T-helper 2 cell treated with Interferon-gamma antibody and Interleukin-4, amounts not matched to agents 5 μg/mL and 100 μg/mL, for 36 hours (primary cell): ENCODE results near the gene PPP1R1B.

ENCODE experiments used
- DNase-seq: peaks from one replicate; pipeline ENCODE4 v3.0.0; 2021; ENCODE audit warnings: low spot score
- H3K27ac Mint-ChIP-seq: one replicate; pipeline ENCODE4 v1.8.0; 2021; ENCODE audit warnings: mild to moderate bottlenecking, mixed read lengths
- H3K27me3 Mint-ChIP-seq: one replicate; pipeline ENCODE4 v1.8.0; 2021; ENCODE audit warnings: low read depth, mixed read lengths
- H3K36me3 Mint-ChIP-seq: one replicate; pipeline ENCODE4 v1.8.0; 2021; ENCODE audit warnings: low read depth, mixed read lengths
- H3K4me1 Mint-ChIP-seq: one replicate; pipeline ENCODE4 v1.8.0; 2021; ENCODE audit warnings: low read depth, mixed read lengths
- H3K4me3 Mint-ChIP-seq: one replicate; pipeline ENCODE4 v1.8.0; 2022; ENCODE audit warnings: mild to moderate bottlenecking, moderate library complexity, mixed read lengths
- H3K9me3 Mint-ChIP-seq: one replicate; pipeline ENCODE4 v1.8.0; 2021; ENCODE audit warnings: mixed read lengths

The PPP1R1B gene

DNA sequence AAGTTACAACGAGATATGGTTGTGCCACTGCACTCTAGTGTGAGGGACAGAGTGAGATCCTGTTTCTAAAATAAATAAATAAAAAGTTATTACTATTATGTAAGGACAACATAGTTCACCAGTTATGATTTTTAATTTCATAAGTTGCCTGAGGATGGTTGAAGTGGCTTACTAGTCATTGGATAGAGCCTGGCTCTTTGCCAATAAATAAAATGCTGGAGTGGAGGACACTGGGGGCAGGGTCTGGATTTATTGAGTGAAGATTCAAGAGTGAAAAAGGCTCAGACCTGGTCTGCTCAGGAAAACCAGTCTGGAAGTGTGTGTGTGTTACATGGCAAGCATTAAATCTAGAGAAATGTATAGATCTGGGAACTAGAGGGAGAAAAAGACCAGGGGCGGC lies 12.3 kb downstream of the PPP1R1B start:
- Mint-ChIP-seq H3K4me1 (peaks cover 49% of the 10 kb centered on the region), H3K27ac (no peak overlapping the region), H3K27me3 (no peaks in the 10 kb centered on the region), H3K9me3 (no peaks in the 10 kb centered on the region), H3K36me3 (peaks cover 5% of the 10 kb centered on the region), H3K4me3 (no peak overlapping the region)
- DNase-seq, result no peak

DNA sequence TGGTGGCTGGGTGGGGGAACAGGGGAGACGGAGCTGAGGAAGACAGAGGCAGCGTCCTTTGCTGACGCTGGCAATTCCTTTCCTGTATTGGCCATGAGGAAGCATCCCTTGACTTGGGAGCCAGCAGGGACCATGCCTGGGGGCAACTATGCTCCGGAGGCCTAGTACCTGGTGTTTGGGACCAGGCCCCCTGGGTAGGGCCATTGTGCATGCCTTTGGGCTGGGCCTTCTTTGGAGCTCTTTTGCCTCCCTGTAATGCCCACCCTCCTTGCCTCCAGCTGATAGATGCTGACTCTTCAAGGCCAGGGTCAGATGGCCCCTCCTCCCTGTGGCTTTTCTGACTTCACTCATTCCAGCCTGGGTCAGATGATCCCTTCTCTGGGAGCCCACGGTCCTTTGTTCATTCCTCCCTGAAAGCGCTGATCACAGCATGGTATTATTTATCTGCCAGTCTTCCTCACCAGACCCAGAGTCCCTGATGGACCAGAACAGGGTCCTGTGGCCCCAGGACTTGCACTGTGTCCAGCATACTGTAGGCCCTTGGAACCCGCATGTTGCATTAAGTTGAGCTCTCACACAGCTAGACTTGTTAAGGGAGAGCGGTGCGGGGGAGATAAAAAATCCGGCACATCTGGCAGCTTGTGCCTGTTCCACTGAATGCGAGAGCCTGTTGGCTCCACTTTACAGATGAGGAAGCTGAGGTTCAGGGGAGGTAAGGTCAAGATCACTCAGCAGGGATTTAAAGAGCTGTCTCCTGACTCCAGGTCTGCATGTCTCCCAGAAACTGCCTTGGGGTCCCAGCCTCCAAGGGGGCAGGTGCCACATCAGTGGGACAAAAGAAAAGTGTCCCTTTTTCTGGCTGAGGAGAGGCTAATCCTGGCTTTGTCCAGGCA lies 13.1 kb downstream of the PPP1R1B start:
- no peak for DNase-seq
- H3K9me3 Mint-ChIP-seq, result no peaks in the 10 kb centered on the region
- peaks cover 46% of the 10 kb centered on the region for H3K4me1 Mint-ChIP-seq
- peak overlapping the region; percentile 29 for H3K27ac Mint-ChIP-seq
- H3K27me3 Mint-ChIP-seq, result no peaks in the 10 kb centered on the region
- peak overlapping the region; percentile 16 for H3K4me3 Mint-ChIP-seq
- H3K36me3 Mint-ChIP-seq, result peaks cover 5% of the 10 kb centered on the region

DNA sequence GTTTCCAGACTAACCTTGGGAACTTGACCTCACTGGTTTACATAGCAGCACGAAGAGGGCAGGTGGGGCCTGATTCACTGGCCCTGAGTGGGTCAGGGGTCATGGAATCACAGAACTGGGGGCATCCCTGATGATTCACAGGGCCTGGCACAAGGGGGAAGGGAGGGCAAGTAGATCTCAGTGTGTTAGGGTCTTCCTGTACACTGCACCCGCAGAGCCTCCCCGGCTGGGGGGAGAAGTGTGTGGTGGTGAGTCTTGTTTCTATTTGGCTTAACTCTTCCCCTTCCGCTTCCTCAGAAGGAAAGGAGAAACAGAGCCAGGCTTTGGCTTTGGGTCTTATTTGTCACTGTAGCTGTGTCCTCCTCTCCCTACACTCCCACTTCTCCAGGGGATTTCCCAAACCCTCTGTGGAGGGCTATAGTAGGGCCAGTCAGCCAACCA lies 13.9 kb downstream of the PPP1R1B start:
- no peaks in the 10 kb centered on the region for H3K27me3 Mint-ChIP-seq
- no peak overlapping the region for H3K27ac Mint-ChIP-seq
- H3K4me1 Mint-ChIP-seq, result peaks cover 48% of the 10 kb centered on the region
- peaks cover 5% of the 10 kb centered on the region for H3K36me3 Mint-ChIP-seq
- DNase-seq, result no peak
- no peaks in the 10 kb centered on the region for H3K9me3 Mint-ChIP-seq
- H3K4me3 Mint-ChIP-seq, result no peak overlapping the region

DNA sequence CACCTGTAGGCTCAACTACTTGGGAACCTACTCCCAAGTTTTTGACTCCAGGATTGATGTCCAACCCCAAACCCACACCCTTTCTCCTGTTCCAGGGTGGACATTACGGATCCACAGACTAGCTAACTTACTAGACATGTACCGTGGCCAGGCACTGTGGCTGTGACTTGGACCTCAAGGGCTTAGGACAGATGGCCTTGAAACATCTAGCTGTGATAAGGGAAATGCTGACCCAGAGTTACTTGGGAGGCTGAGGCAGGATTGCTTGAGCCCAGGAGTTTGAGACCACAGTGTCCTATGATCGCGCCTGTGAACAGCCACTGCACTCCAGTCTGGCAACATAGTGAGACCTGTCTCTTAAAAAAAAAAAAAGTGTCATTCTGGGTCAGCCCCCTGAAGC lies 14.3 kb downstream of the PPP1R1B start:
- no peak overlapping the region for H3K4me3 Mint-ChIP-seq
- H3K27ac Mint-ChIP-seq, result no peak overlapping the region
- H3K27me3 Mint-ChIP-seq, result no peaks in the 10 kb centered on the region
- H3K9me3 Mint-ChIP-seq, result no peaks in the 10 kb centered on the region
- H3K4me1 Mint-ChIP-seq, result peaks cover 46% of the 10 kb centered on the region
- no peak for DNase-seq
- H3K36me3 Mint-ChIP-seq, result peaks cover 5% of the 10 kb centered on the region

DNA sequence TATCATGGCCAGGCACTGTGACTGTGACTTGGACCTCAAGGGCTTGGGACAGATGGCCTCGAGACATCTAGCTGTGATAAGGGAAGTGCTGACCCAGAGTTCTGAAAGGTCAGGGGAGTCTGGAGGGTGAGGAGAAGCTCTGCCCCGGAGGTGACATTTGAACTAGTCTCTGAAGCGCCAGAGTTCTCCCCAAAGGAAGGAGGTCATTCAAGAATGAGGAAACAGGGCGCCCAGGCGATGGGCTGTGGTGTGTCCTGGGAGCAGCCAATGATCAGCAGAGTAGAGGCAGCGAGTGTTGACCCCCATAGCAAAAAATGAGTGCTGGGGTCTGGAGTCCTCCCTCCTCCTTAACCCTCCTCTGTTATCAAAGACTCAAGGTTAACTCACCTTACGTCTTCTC lies 15.1 kb downstream of the PPP1R1B start:
- H3K36me3 Mint-ChIP-seq, result peaks cover 5% of the 10 kb centered on the region
- no peaks in the 10 kb centered on the region for H3K27me3 Mint-ChIP-seq
- DNase-seq, result no peak
- H3K27ac Mint-ChIP-seq, result no peak overlapping the region
- H3K4me3 Mint-ChIP-seq, result no peak overlapping the region
- peaks cover 42% of the 10 kb centered on the region for H3K4me1 Mint-ChIP-seq
- H3K9me3 Mint-ChIP-seq, result no peaks in the 10 kb centered on the region

DNA sequence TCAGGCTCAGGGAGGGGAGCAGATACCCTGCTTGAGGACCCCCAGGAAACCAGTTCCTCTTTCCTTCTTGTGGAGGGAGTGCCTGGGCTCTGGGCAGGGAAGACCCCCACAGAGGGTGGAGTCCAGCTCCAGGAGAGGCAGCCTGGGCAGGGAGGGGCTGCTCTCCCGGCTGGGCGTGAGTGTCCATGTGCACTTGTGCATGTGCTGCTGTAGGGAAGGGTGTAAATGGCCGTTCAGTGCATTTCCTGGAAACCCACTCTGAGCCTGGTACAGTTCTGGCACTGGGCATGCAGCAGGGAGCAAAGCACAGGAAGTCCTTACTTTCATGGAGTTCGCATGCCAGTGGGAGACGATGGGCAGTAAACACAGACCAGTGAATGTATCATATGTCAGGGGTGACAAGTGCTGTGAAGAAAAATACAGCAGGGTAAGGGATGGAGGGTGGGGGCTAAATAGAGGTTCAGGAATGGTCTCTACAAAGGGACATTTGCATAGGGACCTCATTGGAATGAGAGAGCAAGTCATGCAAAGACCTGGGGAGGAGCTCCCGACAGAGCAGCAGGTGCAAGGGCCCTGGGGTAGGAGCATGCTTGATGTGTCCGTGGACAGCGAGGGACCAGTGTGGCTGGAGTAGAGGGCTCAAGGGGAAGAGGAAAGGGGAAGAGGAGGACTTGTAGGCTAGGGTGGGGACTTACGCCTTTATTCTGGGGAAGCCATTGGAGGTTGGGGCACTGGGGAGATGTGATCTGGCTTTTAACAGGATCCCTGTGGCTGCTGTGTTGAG lies 15.7 kb downstream of the PPP1R1B start:
- no peak overlapping the region for H3K4me3 Mint-ChIP-seq
- H3K36me3 Mint-ChIP-seq, result peaks cover 5% of the 10 kb centered on the region
- no peaks in the 10 kb centered on the region for H3K27me3 Mint-ChIP-seq
- DNase-seq, result no peak
- peaks cover 42% of the 10 kb centered on the region for H3K4me1 Mint-ChIP-seq
- no peaks in the 10 kb centered on the region for H3K9me3 Mint-ChIP-seq
- no peak overlapping the region for H3K27ac Mint-ChIP-seq

DNA sequence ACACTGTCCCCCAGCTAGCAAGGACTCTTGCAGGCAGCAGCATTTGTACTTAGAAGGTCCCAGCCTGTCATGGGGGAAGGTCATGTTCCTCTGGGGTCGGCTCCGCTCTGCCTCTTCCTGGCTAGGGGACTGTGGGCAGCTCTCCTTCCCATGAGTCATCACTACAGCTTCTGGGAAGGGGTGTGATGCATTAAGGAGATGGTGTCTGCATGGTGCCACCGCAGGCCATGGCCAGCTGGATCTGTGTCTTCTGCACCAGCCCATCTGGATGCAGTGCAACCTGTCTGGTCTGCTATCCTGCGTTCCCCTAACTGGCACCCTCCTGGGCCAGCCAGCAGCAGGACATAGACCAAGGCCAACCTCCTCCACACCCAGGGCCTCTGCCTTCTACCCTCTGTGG lies 16.5 kb downstream of the PPP1R1B start:
- H3K4me3 Mint-ChIP-seq, result no peak overlapping the region
- peaks cover 34% of the 10 kb centered on the region for H3K4me1 Mint-ChIP-seq
- H3K27ac Mint-ChIP-seq, result no peak overlapping the region
- H3K27me3 Mint-ChIP-seq, result no peaks in the 10 kb centered on the region
- no peak for DNase-seq
- H3K36me3 Mint-ChIP-seq, result no peaks in the 10 kb centered on the region
- H3K9me3 Mint-ChIP-seq, result no peaks in the 10 kb centered on the region

DNA sequence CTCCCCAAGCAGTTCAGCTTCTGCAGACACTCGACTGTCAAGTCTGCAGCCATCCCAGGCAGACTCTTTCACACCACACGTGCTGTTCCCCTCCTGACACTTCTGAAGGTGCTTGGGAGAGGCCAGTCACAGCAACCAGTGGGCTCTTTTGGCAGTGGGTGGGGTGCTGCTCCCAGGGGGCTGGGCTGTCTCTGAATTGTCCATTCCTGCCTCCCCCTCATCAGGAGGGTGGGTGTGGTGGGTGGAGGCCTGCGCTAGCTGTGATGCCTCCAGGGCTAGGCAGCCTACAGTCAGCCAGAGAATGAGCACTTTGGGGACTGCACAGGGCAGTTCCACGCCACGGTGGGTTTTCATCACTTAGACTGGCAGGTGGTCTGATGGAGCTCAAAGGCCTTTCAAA lies 20.5 kb downstream of the PPP1R1B start:
- no peaks in the 10 kb centered on the region for H3K27me3 Mint-ChIP-seq
- H3K36me3 Mint-ChIP-seq, result no peaks in the 10 kb centered on the region
- peaks cover 17% of the 10 kb centered on the region for H3K4me1 Mint-ChIP-seq
- H3K4me3 Mint-ChIP-seq, result no peak overlapping the region
- no peak for DNase-seq
- no peak overlapping the region for H3K27ac Mint-ChIP-seq
- H3K9me3 Mint-ChIP-seq, result no peaks in the 10 kb centered on the region

DNA sequence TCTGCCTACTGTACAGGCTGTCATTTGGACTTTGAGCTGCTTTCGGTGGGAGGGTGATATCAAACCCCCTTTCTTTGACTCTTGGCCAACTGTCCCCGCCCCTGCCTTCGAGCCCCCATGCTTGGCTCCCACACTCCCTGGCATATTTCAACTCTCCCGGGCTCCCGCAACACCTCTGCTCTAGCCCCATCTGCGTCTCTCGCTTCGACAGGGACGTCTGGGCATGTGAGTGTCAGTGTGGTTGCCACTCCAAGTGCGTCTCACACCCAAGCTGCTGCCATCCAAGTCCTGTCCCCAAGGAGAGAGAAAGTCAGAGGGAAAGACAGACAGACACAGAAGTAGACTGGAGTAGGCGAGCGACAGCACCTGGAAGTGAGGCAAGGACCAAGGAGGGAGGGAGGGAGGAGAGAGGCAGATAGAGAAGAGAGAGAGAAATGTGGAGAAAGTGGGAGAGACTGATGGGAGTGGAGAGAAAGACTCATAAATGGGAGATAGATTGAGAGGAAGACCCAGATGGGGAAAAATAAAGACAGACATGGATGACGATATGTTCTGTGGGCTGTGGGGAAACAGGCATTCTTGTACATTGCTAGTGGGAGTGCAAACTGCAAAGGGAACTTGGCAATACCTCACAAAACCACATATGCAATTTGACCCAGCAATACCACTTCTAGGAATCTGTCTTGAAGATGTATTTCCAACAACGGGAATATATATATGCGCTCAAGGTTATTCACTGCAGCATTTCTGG lies 22.0 kb downstream of the PPP1R1B start:
- H3K27ac Mint-ChIP-seq, result no peak overlapping the region

DNA sequence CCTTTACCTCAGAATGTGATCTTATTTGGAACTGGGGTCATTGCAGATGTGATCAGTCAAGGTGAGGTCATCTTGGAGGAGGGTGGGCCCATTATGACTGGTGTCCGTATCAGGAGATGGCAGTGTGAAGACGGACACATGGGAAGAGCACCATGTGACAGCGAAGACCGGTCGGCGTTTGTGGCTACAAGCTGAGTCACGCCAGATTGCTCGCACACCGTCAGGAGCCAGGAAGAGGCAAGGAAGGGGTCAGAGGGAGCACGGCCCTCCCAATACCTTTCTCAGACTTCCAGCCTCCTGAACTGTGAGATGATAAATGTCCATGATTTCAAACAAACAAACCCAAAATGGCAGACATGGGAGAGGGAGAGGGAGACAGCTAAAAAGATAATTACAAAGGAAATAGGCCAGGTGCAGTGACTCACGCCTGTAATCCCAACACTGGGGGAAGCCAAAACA lies 23.4 kb downstream of the PPP1R1B start:
- Mint-ChIP-seq H3K4me1 (peaks cover 9% of the 10 kb centered on the region), H3K36me3 (peaks cover 5% of the 10 kb centered on the region), H3K9me3 (no peaks in the 10 kb centered on the region), H3K27ac (peak overlapping the region; percentile 11), H3K4me3 (no peak overlapping the region), H3K27me3 (no peaks in the 10 kb centered on the region)
- DNase-seq, result no peak

More for the DNA sequence above, 22.0 kb downstream of the PPP1R1B start:
- Mint-ChIP-seq H3K36me3 (peaks cover 3% of the 10 kb centered on the region), H3K4me1 (peaks cover 9% of the 10 kb centered on the region), H3K4me3 (no peak overlapping the region), H3K9me3 (no peaks in the 10 kb centered on the region), H3K27me3 (no peaks in the 10 kb centered on the region)
- no peak for DNase-seq

DNA sequence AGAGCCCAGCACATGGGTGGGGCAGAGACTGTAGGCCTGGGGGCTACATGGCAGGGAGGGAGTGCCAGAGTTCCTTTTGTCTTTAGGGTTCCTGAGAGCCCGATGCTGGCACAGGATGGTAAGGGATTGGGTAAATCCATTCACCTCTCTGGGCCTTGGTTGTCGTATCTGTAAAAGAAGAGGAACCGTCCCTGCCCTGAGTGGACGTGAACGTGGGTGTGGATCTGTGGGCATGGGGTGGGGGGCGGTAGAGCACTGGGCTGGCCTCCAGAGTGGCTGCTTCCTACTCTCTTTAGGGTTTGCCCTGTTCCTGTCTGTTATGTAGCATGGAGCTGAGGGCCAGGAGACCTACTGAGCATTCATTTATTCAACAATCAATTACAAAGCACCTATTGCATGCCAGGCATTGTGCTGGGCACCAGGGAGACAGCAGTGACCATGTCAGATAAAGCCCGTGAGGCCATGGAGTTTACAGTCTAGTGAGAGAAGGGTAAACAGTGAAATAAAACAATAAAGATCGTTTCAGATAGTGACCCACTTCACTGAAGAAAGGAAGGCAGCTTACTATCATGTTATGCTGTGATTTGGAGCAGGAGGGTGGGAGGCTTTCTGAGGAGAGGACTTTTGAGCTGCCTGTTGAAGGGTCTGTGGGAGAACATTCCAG lies 25.3 kb downstream of the PPP1R1B start:
- H3K27ac Mint-ChIP-seq, result no peak overlapping the region
- H3K4me1 Mint-ChIP-seq, result peaks cover 8% of the 10 kb centered on the region
- H3K4me3 Mint-ChIP-seq, result no peak overlapping the region
- no peaks in the 10 kb centered on the region for H3K9me3 Mint-ChIP-seq
- no peaks in the 10 kb centered on the region for H3K27me3 Mint-ChIP-seq
- peaks cover 7% of the 10 kb centered on the region for H3K36me3 Mint-ChIP-seq
- no peak for DNase-seq

DNA sequence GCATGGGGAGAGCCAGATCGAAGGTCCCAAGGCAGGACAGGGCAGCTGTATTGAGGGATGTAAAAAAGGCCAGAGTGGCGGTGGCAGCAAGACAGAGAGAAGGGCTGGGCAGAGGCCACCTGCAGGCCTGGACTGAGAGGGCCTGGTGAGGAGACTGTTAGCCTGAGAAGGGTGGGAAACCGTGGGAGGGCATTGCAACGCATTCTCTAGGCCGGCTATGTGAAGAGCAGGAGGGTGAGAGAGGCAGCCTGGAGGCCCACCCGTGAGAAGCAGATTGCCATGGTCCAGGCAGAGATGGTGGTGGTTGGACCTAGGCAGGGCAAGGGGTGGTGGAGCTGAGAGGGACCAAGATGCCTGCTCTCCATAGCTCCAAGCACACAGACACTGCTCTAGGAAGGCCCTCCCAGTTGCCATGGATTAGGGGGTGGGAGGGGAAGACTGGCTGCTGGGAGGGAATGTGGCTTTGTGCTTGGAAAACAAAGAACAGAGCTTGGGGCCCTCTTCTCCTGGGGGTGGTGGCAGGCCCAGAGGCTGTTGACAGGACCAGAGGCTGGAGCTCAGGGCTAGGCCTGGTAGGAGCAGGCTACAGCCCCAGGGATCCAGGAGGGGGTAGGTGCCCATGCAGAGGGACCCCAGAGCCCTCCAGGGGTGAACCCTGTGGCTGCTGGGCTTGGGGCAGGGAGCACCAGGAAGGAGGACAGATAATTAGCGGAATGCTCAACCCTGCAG lies 26.0 kb downstream of the PPP1R1B start:
- no peaks in the 10 kb centered on the region for H3K27me3 Mint-ChIP-seq
- H3K36me3 Mint-ChIP-seq, result peaks cover 9% of the 10 kb centered on the region
- H3K4me1 Mint-ChIP-seq, result peaks cover 8% of the 10 kb centered on the region
- H3K27ac Mint-ChIP-seq, result no peak overlapping the region
- no peaks in the 10 kb centered on the region for H3K9me3 Mint-ChIP-seq
- no peak overlapping the region for H3K4me3 Mint-ChIP-seq
- DNase-seq, result no peak

DNA sequence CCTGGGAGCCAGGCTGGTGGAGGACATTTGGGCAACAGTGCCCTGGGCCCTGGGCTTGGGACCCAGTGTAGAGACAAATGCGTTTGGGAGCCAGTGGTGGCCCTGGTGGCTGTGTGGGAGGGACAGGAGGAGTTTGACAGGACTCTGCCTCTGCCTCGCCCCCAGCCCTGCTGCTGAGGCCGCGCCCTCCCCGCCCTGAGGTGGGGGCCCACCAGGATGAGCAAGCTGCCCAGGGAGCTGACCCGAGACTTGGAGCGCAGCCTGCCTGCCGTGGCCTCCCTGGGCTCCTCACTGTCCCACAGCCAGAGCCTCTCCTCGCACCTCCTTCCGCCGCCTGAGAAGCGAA lies 26.5 kb downstream of the PPP1R1B start:
- Mint-ChIP-seq H3K9me3 (no peaks in the 10 kb centered on the region), H3K4me3 (no peak overlapping the region), H3K36me3 (peaks cover 11% of the 10 kb centered on the region), H3K4me1 (peaks cover 8% of the 10 kb centered on the region), H3K27ac (no peak overlapping the region), H3K27me3 (no peaks in the 10 kb centered on the region)
- DNase-seq, result no peak
